ENCODE results near the gene DNAI4. TPM values are rescaled to one million over a fixed set of nuclear protein-coding genes. Genes with fewer than 3 reads are reported as not detected.
"Not testable (repeated sequence)": the region's sequence is repeated elsewhere in the genome, so short reads cannot be mapped to it uniquely, and the experiment has no call there.

The DNAI4 gene
- total and polyA plus RNA-seq, 4 donors: 0.63 to 24.2 (median 11.9) TPM

GRCh38 chr1:66788231-66788939, 136.3 kb downstream of the DNAI4 start:
- intact Hi-C loops (cut with DNase I): no loop called here
- no peak for ATAC-seq (ENCODE audit: low FRiP score)

GRCh38 chr1:66787641-66788040, 137.0 kb downstream of the DNAI4 start:
- Histone ChIP-seq H3K4me1 (ENCODE audit: control insufficient read depth in 1 of 2, insufficient read depth in 2 of 2, low read length in 2 of 2) (no peaks in the 10 kb centered on the region), H3K4me3 (ENCODE audit: low read length in 2 of 2) (no peak overlapping the region), H3K27ac (ENCODE audit: low read depth in 1 of 2, low read length in 2 of 2) (no peak overlapping the region), H3K9me3 (ENCODE audit: control insufficient read depth, low read length) (no peaks in the 10 kb centered on the region), H3K36me3 (ENCODE audit: control insufficient read depth in 1 of 2, insufficient read depth in 2 of 2, low read length in 1 of 2) (no peaks in the 10 kb centered on the region), H3K27me3 (ENCODE audit: control insufficient read depth in 1 of 2, insufficient read depth in 2 of 2, low read length in 1 of 2) (no peaks in the 10 kb centered on the region)
- 77 to 83% methylated on average over 4 of the region's 4 CpGs for WGBS, 2 donors
- ATAC-seq (ENCODE audit: low FRiP score) (no peak), DNase-seq (no peak)
- intact Hi-C loops (cut with DNase I): no loop called here

More at GRCh38 chr1:66788231-66788939, 136.3 kb downstream of the DNAI4 start:
- DNase-seq: no peak
- Histone ChIP-seq H3K27me3 (ENCODE audit: control insufficient read depth in 1 of 2, insufficient read depth in 2 of 2, low read length in 1 of 2) (no peaks in the 10 kb centered on the region), H3K9me3 (ENCODE audit: control insufficient read depth, low read length) (no peaks in the 10 kb centered on the region), H3K4me1 (ENCODE audit: control insufficient read depth in 1 of 2, insufficient read depth in 2 of 2, low read length in 2 of 2) (no peaks in the 10 kb centered on the region), H3K27ac (ENCODE audit: low read depth in 1 of 2, low read length in 2 of 2) (no peak overlapping the region), H3K4me3 (ENCODE audit: low read length in 2 of 2) (no peak overlapping the region), H3K36me3 (ENCODE audit: control insufficient read depth in 1 of 2, insufficient read depth in 2 of 2, low read length in 1 of 2) (no peaks in the 10 kb centered on the region)
- WGBS, 2 donors: 78 to 84% methylated on average over 6 of the region's 6 CpGs

GRCh38 chr1:66785800-66786199, 138.9 kb downstream of the DNAI4 start:
- H3K9me3 ChIP-seq (ENCODE audit: control insufficient read depth, low read length); H3K27ac ChIP-seq (ENCODE audit: low read depth in 1 of 2, low read length in 2 of 2); H3K27me3 ChIP-seq (ENCODE audit: control insufficient read depth in 1 of 2, insufficient read depth in 2 of 2, low read length in 1 of 2); intact Hi-C loops (cut with DNase I); DNase-seq; H3K4me3 ChIP-seq (ENCODE audit: low read length in 2 of 2); H3K36me3 ChIP-seq (ENCODE audit: control insufficient read depth in 1 of 2, insufficient read depth in 2 of 2, low read length in 1 of 2); ATAC-seq (ENCODE audit: low FRiP score); H3K4me1 ChIP-seq (ENCODE audit: control insufficient read depth in 1 of 2, insufficient read depth in 2 of 2, low read length in 2 of 2): not testable (repeated sequence)
- no CpG with 5 or more reads among the region's 2 CpGs for WGBS, 2 donors

GRCh38 chr1:66779475-66780078, 145.1 kb downstream of the DNAI4 start:
- H3K9me3 ChIP-seq (ENCODE audit: control insufficient read depth, low read length): no peaks in the 10 kb centered on the region
- H3K4me1 ChIP-seq (ENCODE audit: control insufficient read depth in 1 of 2, insufficient read depth in 2 of 2, low read length in 2 of 2): no peaks in the 10 kb centered on the region
- H3K36me3 ChIP-seq (ENCODE audit: control insufficient read depth in 1 of 2, insufficient read depth in 2 of 2, low read length in 1 of 2): no peaks in the 10 kb centered on the region
- DNase-seq (no peak), ATAC-seq (ENCODE audit: low FRiP score) (no peak)
- no peak overlapping the region for H3K4me3 ChIP-seq (ENCODE audit: low read length in 2 of 2)
- 61 to 62% methylated on average over 2 of the region's 2 CpGs for WGBS, 2 donors
- H3K27ac ChIP-seq (ENCODE audit: low read depth in 1 of 2, low read length in 2 of 2): no peak overlapping the region
- no peaks in the 10 kb centered on the region for H3K27me3 ChIP-seq (ENCODE audit: control insufficient read depth in 1 of 2, insufficient read depth in 2 of 2, low read length in 1 of 2)
- intact Hi-C loops (cut with DNase I): no loop called here

- WGBS, 2 donors: 86 to 88% methylated on average over 4 of the region's 4 CpGs
- H3K9me3 ChIP-seq (ENCODE audit: control insufficient read depth, low read length): no peaks in the 10 kb centered on the region
- no peak overlapping the region for H3K4me3 ChIP-seq (ENCODE audit: low read length in 2 of 2)
- intact Hi-C loops (cut with DNase I): no loop called here
- ATAC-seq (ENCODE audit: low FRiP score): no peak
- H3K4me1 ChIP-seq (ENCODE audit: control insufficient read depth in 1 of 2, insufficient read depth in 2 of 2, low read length in 2 of 2): no peaks in the 10 kb centered on the region
- peaks cover 0 to 2% of the 10 kb centered on the region in 2 donors for H3K27me3 ChIP-seq (ENCODE audit: control insufficient read depth in 1 of 2, insufficient read depth in 2 of 2, low read length in 1 of 2)
- DNase-seq: no peak
- no peaks in the 10 kb centered on the region for H3K36me3 ChIP-seq (ENCODE audit: control insufficient read depth in 1 of 2, insufficient read depth in 2 of 2, low read length in 1 of 2)
- H3K27ac ChIP-seq (ENCODE audit: low read depth in 1 of 2, low read length in 2 of 2): no peak overlapping the region
Measured at GRCh38 chr1:66778969-66779368, 145.7 kb downstream of the DNAI4 start.

- peaks cover 0 to 2% of the 10 kb centered on the region in 2 donors for H3K27me3 ChIP-seq (ENCODE audit: control insufficient read depth in 1 of 2, insufficient read depth in 2 of 2, low read length in 1 of 2)
- DNase-seq (no peak), ATAC-seq (ENCODE audit: low FRiP score) (no peak)
- H3K36me3 ChIP-seq (ENCODE audit: control insufficient read depth in 1 of 2, insufficient read depth in 2 of 2, low read length in 1 of 2): no peaks in the 10 kb centered on the region
- WGBS, 2 donors: 44 to 57% methylated on average over 4 of the region's 4 CpGs
- no peak overlapping the region for H3K27ac ChIP-seq (ENCODE audit: low read depth in 1 of 2, low read length in 2 of 2)
- H3K4me1 ChIP-seq (ENCODE audit: control insufficient read depth in 1 of 2, insufficient read depth in 2 of 2, low read length in 2 of 2): no peaks in the 10 kb centered on the region
- intact Hi-C loops (cut with DNase I): no loop called here
- no peaks in the 10 kb centered on the region for H3K9me3 ChIP-seq (ENCODE audit: control insufficient read depth, low read length)
- H3K4me3 ChIP-seq (ENCODE audit: low read length in 2 of 2): no peak overlapping the region
Measured at GRCh38 chr1:66778266-66778665, 146.4 kb downstream of the DNAI4 start.

- WGBS, 2 donors: 62 to 65% methylated on average over 3 of the region's 3 CpGs
- Histone ChIP-seq H3K27ac (ENCODE audit: low read depth in 1 of 2, low read length in 2 of 2) (no peak overlapping the region), H3K4me3 (ENCODE audit: low read length in 2 of 2) (no peak overlapping the region), H3K4me1 (ENCODE audit: control insufficient read depth in 1 of 2, insufficient read depth in 2 of 2, low read length in 2 of 2) (no peaks in the 10 kb centered on the region), H3K9me3 (ENCODE audit: control insufficient read depth, low read length) (no peaks in the 10 kb centered on the region), H3K27me3 (ENCODE audit: control insufficient read depth in 1 of 2, insufficient read depth in 2 of 2, low read length in 1 of 2) (peaks cover 0 to 2% of the 10 kb centered on the region in 2 donors), H3K36me3 (ENCODE audit: control insufficient read depth in 1 of 2, insufficient read depth in 2 of 2, low read length in 1 of 2) (no peaks in the 10 kb centered on the region)
- DNase-seq: no peak
- ATAC-seq (ENCODE audit: low FRiP score): no peak
- intact Hi-C loops (cut with DNase I): no loop called here
Measured at GRCh38 chr1:66777831-66778230, 146.8 kb downstream of the DNAI4 start.

DNA sequence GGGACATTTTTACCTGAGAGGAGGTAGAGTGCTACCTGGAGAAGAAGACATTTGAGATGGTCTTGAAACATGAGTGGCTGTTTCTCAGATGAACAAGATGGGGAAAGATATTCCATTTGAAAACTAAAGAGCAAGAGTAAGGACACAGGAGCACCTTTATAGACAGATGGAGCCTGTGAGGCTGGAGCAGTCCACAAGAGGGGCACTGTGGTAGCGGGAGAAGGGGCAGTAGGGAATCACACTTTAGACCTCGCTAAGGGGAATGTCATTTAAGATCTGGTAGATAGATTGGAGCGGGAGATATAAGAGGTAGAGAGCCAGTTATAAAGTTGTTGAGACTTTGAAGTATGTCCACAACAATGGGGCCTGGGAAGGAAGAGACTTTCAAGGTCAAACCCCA, 149.0 kb downstream of the DNAI4 start:
- ATAC-seq (ENCODE audit: low FRiP score) (no peak), DNase-seq (no peak)
- intact Hi-C loops (cut with DNase I): no loop called here
- Histone ChIP-seq H3K9me3 (ENCODE audit: control insufficient read depth, low read length) (no peaks in the 10 kb centered on the region), H3K4me1 (ENCODE audit: control insufficient read depth in 1 of 2, insufficient read depth in 2 of 2, low read length in 2 of 2) (no peaks in the 10 kb centered on the region), H3K4me3 (ENCODE audit: low read length in 2 of 2) (no peak overlapping the region), H3K27me3 (ENCODE audit: control insufficient read depth in 1 of 2, insufficient read depth in 2 of 2, low read length in 1 of 2) (peaks cover 0 to 2% of the 10 kb centered on the region in 2 donors), H3K27ac (ENCODE audit: low read depth in 1 of 2, low read length in 2 of 2) (no peak overlapping the region), H3K36me3 (ENCODE audit: control insufficient read depth in 1 of 2, insufficient read depth in 2 of 2, low read length in 1 of 2) (no peaks in the 10 kb centered on the region)
- WGBS, 2 donors: 89 to 90% methylated on average over 3 of the region's 3 CpGs

GRCh38 chr1:66774438-66774837, 150.2 kb downstream of the DNAI4 start:
- no peaks in the 10 kb centered on the region for H3K36me3 ChIP-seq (ENCODE audit: control insufficient read depth in 1 of 2, insufficient read depth in 2 of 2, low read length in 1 of 2)
- no peak overlapping the region for H3K27ac ChIP-seq (ENCODE audit: low read depth in 1 of 2, low read length in 2 of 2)
- WGBS, 2 donors: 64 to 69% methylated on average over 2 of the region's 2 CpGs
- intact Hi-C loops (cut with DNase I): no loop called here
- H3K4me3 ChIP-seq (ENCODE audit: low read length in 2 of 2): no peak overlapping the region
- ATAC-seq (ENCODE audit: low FRiP score): no peak
- DNase-seq: no peak
- no peaks in the 10 kb centered on the region for H3K9me3 ChIP-seq (ENCODE audit: control insufficient read depth, low read length)
- H3K27me3 ChIP-seq (ENCODE audit: control insufficient read depth in 1 of 2, insufficient read depth in 2 of 2, low read length in 1 of 2): peaks cover 0 to 2% of the 10 kb centered on the region in 2 donors
- H3K4me1 ChIP-seq (ENCODE audit: control insufficient read depth in 1 of 2, insufficient read depth in 2 of 2, low read length in 2 of 2): no peaks in the 10 kb centered on the region

Measured in aorta (tissue), 5 donors.